Measurements from ENCODE around the gene ALG5.

The ALG5 gene

GRCh38 chr13:36919171-36919832, 79.8 kb downstream of the ALG5 start:
- no peak overlapping the region for H3K4me3 ChIP-seq (ENCODE audit: insufficient read depth, low read depth, low read length, poor library complexity, severe bottlenecking)
- H3K4me1 ChIP-seq (ENCODE audit: control insufficient read depth, insufficient read depth, low read length, poor library complexity, severe bottlenecking), result no peaks in the 10 kb centered on the region
- no peak for DNase-seq
- no peak overlapping the region for H3K27ac ChIP-seq (ENCODE audit: insufficient read depth, low read length, poor library complexity, severe bottlenecking)
- no peaks in the 10 kb centered on the region for H3K9me3 ChIP-seq (ENCODE audit: control insufficient read depth, low read length)
- H3K36me3 ChIP-seq (ENCODE audit: control insufficient read depth, insufficient read depth, low read length), result no peaks in the 10 kb centered on the region
- peaks cover 4% of the 10 kb centered on the region for H3K27me3 ChIP-seq (replicated peaks; ENCODE audit: control insufficient read depth, insufficient read depth, low read length, poor library complexity, severe bottlenecking)

GRCh38 chr13:36918246-36919131, 80.7 kb downstream of the ALG5 start:
- H3K4me3 ChIP-seq (ENCODE audit: insufficient read depth, low read depth, low read length, poor library complexity, severe bottlenecking), result no peak overlapping the region
- peaks cover 4% of the 10 kb centered on the region for H3K27me3 ChIP-seq (replicated peaks; ENCODE audit: control insufficient read depth, insufficient read depth, low read length, poor library complexity, severe bottlenecking)
- H3K4me1 ChIP-seq (ENCODE audit: control insufficient read depth, insufficient read depth, low read length, poor library complexity, severe bottlenecking), result no peaks in the 10 kb centered on the region
- no peaks in the 10 kb centered on the region for H3K9me3 ChIP-seq (ENCODE audit: control insufficient read depth, low read length)
- H3K27ac ChIP-seq (ENCODE audit: insufficient read depth, low read length, poor library complexity, severe bottlenecking), result no peak overlapping the region
- H3K36me3 ChIP-seq (ENCODE audit: control insufficient read depth, insufficient read depth, low read length), result no peaks in the 10 kb centered on the region
- DNase-seq, result no peak

GRCh38 chr13:36917311-36917710, 81.8 kb downstream of the ALG5 start:
- Histone ChIP-seq H3K4me1 (ENCODE audit: control insufficient read depth, insufficient read depth, low read length, poor library complexity, severe bottlenecking) (no peaks in the 10 kb centered on the region), H3K27ac (ENCODE audit: insufficient read depth, low read length, poor library complexity, severe bottlenecking) (no peak overlapping the region), H3K27me3 (replicated peaks; ENCODE audit: control insufficient read depth, insufficient read depth, low read length, poor library complexity, severe bottlenecking) (peaks cover 4% of the 10 kb centered on the region), H3K36me3 (ENCODE audit: control insufficient read depth, insufficient read depth, low read length) (no peaks in the 10 kb centered on the region), H3K4me3 (ENCODE audit: insufficient read depth, low read depth, low read length, poor library complexity, severe bottlenecking) (no peak overlapping the region), H3K9me3 (ENCODE audit: control insufficient read depth, low read length) (no peaks in the 10 kb centered on the region)
- DNase-seq, result no peak

- no peaks in the 10 kb centered on the region for H3K9me3 ChIP-seq (ENCODE audit: control insufficient read depth, low read length)
- H3K27ac ChIP-seq (ENCODE audit: insufficient read depth, low read length, poor library complexity, severe bottlenecking), result no peak overlapping the region
- no peaks in the 10 kb centered on the region for H3K36me3 ChIP-seq (ENCODE audit: control insufficient read depth, insufficient read depth, low read length)
- H3K27me3 ChIP-seq (replicated peaks; ENCODE audit: control insufficient read depth, insufficient read depth, low read length, poor library complexity, severe bottlenecking), result peaks cover 4% of the 10 kb centered on the region
- H3K4me1 ChIP-seq (ENCODE audit: control insufficient read depth, insufficient read depth, low read length, poor library complexity, severe bottlenecking), result no peaks in the 10 kb centered on the region
- no peak overlapping the region for H3K4me3 ChIP-seq (ENCODE audit: insufficient read depth, low read depth, low read length, poor library complexity, severe bottlenecking)
- DNase-seq, result no peak
Measured at GRCh38 chr13:36915896-36916640, 83.1 kb downstream of the ALG5 start.

- H3K27me3 ChIP-seq (replicated peaks; ENCODE audit: control insufficient read depth, insufficient read depth, low read length, poor library complexity, severe bottlenecking), result no peaks in the 10 kb centered on the region
- no peaks in the 10 kb centered on the region for H3K36me3 ChIP-seq (ENCODE audit: control insufficient read depth, insufficient read depth, low read length)
- no peak overlapping the region for H3K27ac ChIP-seq (ENCODE audit: insufficient read depth, low read length, poor library complexity, severe bottlenecking)
- no peaks in the 10 kb centered on the region for H3K9me3 ChIP-seq (ENCODE audit: control insufficient read depth, low read length)
- DNase-seq, result no peak
- H3K4me1 ChIP-seq (ENCODE audit: control insufficient read depth, insufficient read depth, low read length, poor library complexity, severe bottlenecking), result no peaks in the 10 kb centered on the region
- no peak overlapping the region for H3K4me3 ChIP-seq (ENCODE audit: insufficient read depth, low read depth, low read length, poor library complexity, severe bottlenecking)
Measured at GRCh38 chr13:36915106-36915505, 84.0 kb downstream of the ALG5 start.

GRCh38 chr13:36914648-36915047, 84.5 kb downstream of the ALG5 start:
- no peak for DNase-seq
- no peak overlapping the region for H3K27ac ChIP-seq (ENCODE audit: insufficient read depth, low read length, poor library complexity, severe bottlenecking)
- no peaks in the 10 kb centered on the region for H3K27me3 ChIP-seq (replicated peaks; ENCODE audit: control insufficient read depth, insufficient read depth, low read length, poor library complexity, severe bottlenecking)
- no peaks in the 10 kb centered on the region for H3K9me3 ChIP-seq (ENCODE audit: control insufficient read depth, low read length)
- H3K4me3 ChIP-seq (ENCODE audit: insufficient read depth, low read depth, low read length, poor library complexity, severe bottlenecking), result no peak overlapping the region
- H3K36me3 ChIP-seq (ENCODE audit: control insufficient read depth, insufficient read depth, low read length), result no peaks in the 10 kb centered on the region
- no peaks in the 10 kb centered on the region for H3K4me1 ChIP-seq (ENCODE audit: control insufficient read depth, insufficient read depth, low read length, poor library complexity, severe bottlenecking)

GRCh38 chr13:36913463-36913862, 85.7 kb downstream of the ALG5 start:
- Histone ChIP-seq H3K4me1 (ENCODE audit: control insufficient read depth, insufficient read depth, low read length, poor library complexity, severe bottlenecking) (no peaks in the 10 kb centered on the region), H3K9me3 (ENCODE audit: control insufficient read depth, low read length) (no peaks in the 10 kb centered on the region), H3K4me3 (ENCODE audit: insufficient read depth, low read depth, low read length, poor library complexity, severe bottlenecking) (no peak overlapping the region), H3K27me3 (replicated peaks; ENCODE audit: control insufficient read depth, insufficient read depth, low read length, poor library complexity, severe bottlenecking) (no peaks in the 10 kb centered on the region), H3K27ac (ENCODE audit: insufficient read depth, low read length, poor library complexity, severe bottlenecking) (no peak overlapping the region), H3K36me3 (ENCODE audit: control insufficient read depth, insufficient read depth, low read length) (no peaks in the 10 kb centered on the region)
- DNase-seq, result no peak

- no peaks in the 10 kb centered on the region for H3K9me3 ChIP-seq (ENCODE audit: control insufficient read depth, low read length)
- no peak overlapping the region for H3K27ac ChIP-seq (ENCODE audit: insufficient read depth, low read length, poor library complexity, severe bottlenecking)
- no peaks in the 10 kb centered on the region for H3K4me1 ChIP-seq (ENCODE audit: control insufficient read depth, insufficient read depth, low read length, poor library complexity, severe bottlenecking)
- H3K36me3 ChIP-seq (ENCODE audit: control insufficient read depth, insufficient read depth, low read length), result no peaks in the 10 kb centered on the region
- no peak for DNase-seq
- H3K27me3 ChIP-seq (replicated peaks; ENCODE audit: control insufficient read depth, insufficient read depth, low read length, poor library complexity, severe bottlenecking), result no peaks in the 10 kb centered on the region
- H3K4me3 ChIP-seq (ENCODE audit: insufficient read depth, low read depth, low read length, poor library complexity, severe bottlenecking), result no peak overlapping the region
Measured at GRCh38 chr13:36912973-36913372, 86.2 kb downstream of the ALG5 start.

- H3K27ac ChIP-seq (ENCODE audit: insufficient read depth, low read length, poor library complexity, severe bottlenecking), result no peak overlapping the region
- H3K27me3 ChIP-seq (replicated peaks; ENCODE audit: control insufficient read depth, insufficient read depth, low read length, poor library complexity, severe bottlenecking), result no peaks in the 10 kb centered on the region
- no peaks in the 10 kb centered on the region for H3K4me1 ChIP-seq (ENCODE audit: control insufficient read depth, insufficient read depth, low read length, poor library complexity, severe bottlenecking)
- no peak for DNase-seq
- H3K4me3 ChIP-seq (ENCODE audit: insufficient read depth, low read depth, low read length, poor library complexity, severe bottlenecking), result no peak overlapping the region
- no peaks in the 10 kb centered on the region for H3K9me3 ChIP-seq (ENCODE audit: control insufficient read depth, low read length)
- no peaks in the 10 kb centered on the region for H3K36me3 ChIP-seq (ENCODE audit: control insufficient read depth, insufficient read depth, low read length)
Measured at GRCh38 chr13:36912369-36912768, 86.8 kb downstream of the ALG5 start.

GRCh38 chr13:36910545-36910944, 88.6 kb downstream of the ALG5 start:
- Histone ChIP-seq H3K36me3 (ENCODE audit: control insufficient read depth, insufficient read depth, low read length) (no peaks in the 10 kb centered on the region), H3K27ac (ENCODE audit: insufficient read depth, low read length, poor library complexity, severe bottlenecking) (no peak overlapping the region), H3K27me3 (replicated peaks; ENCODE audit: control insufficient read depth, insufficient read depth, low read length, poor library complexity, severe bottlenecking) (no peaks in the 10 kb centered on the region), H3K9me3 (ENCODE audit: control insufficient read depth, low read length) (no peaks in the 10 kb centered on the region), H3K4me3 (ENCODE audit: insufficient read depth, low read depth, low read length, poor library complexity, severe bottlenecking) (no peak overlapping the region), H3K4me1 (ENCODE audit: control insufficient read depth, insufficient read depth, low read length, poor library complexity, severe bottlenecking) (no peaks in the 10 kb centered on the region)
- DNase-seq, result no peak

All from effector memory CD4-positive, alpha-beta T cell (primary cell).